GM12874 (cell line): Measurements from ENCODE around the gene GPN2.

ENCODE experiments used
- TF ChIP-seq, protein P1 (sequence below): IDR thresholded peaks from 2 replicates; pipeline ENCODE4 v1.5.1; 2011; ENCODE audit warnings: low read depth, mild to moderate bottlenecking, control low read depth, low read length, moderate library complexity; ENCODE audit not compliant: insufficient read depth

GPN2 gene

DNA sequence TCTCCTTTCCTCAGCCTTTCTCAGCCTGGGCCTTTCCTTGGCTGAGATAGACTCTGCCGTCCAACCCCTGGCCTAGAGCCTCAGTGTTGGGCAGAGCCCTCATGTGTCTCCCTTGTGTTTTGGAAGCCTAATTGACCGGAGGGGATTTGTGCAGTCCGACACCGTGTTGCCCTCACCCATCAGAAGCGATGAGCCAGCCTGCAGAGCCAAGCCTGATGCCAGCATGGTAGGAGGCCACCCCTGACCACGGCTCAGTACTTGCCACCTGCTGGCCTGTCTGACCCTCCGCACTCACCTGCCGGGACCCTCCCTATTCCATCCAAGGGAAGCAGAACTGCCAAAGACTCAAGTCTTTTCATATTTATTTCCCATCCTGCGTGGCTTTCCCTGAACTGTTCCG is 36.5 kb downstream of the GPN2 start:
- TF ChIP-seq, protein P1, sequence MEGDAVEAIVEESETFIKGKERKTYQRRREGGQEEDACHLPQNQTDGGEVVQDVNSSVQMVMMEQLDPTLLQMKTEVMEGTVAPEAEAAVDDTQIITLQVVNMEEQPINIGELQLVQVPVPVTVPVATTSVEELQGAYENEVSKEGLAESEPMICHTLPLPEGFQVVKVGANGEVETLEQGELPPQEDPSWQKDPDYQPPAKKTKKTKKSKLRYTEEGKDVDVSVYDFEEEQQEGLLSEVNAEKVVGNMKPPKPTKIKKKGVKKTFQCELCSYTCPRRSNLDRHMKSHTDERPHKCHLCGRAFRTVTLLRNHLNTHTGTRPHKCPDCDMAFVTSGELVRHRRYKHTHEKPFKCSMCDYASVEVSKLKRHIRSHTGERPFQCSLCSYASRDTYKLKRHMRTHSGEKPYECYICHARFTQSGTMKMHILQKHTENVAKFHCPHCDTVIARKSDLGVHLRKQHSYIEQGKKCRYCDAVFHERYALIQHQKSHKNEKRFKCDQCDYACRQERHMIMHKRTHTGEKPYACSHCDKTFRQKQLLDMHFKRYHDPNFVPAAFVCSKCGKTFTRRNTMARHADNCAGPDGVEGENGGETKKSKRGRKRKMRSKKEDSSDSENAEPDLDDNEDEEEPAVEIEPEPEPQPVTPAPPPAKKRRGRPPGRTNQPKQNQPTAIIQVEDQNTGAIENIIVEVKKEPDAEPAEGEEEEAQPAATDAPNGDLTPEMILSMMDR = no peak

DNA sequence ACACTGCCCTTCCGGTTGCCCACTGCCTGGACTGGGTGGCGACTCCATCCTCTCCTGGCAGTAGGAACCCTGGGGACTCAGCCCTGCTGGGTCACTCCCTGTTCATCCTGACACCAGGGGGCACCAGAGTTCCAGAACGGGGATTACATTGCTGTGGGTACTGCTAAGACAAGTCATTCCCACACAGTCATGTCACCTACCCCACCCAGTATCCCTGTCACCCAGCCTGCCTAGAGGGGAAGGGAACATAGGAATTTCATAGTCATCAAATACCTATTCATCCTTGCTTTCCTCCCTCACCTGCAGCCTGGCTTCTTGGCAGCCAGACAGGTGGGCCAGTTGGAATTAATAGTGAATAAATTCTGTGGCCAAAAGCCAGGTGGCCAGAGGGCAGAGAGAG is 36.9 kb downstream of the GPN2 start:
- TF ChIP-seq, protein P1 = peak; percentile 84

DNA sequence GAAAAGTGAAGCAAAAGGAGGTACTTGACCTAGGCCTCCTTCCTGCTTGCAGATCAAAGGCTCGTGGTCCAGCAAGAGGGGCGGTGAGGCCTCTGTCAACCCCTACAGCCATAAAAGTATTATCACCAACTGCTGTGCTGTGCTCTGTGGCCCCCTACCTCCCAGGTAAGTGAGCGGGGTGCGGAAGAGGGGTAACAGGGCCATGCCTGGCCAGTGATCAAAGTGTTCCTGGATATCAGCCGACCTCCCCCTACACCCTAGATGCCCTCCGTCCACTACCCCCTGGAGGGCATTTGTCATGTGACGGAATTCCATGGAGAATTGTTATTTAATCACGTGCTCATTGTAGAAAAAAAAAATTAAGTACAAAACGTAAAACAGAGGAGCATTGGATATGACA is 37.4 kb downstream of the GPN2 start:
- TF ChIP-seq, protein P1 = no peak

DNA sequence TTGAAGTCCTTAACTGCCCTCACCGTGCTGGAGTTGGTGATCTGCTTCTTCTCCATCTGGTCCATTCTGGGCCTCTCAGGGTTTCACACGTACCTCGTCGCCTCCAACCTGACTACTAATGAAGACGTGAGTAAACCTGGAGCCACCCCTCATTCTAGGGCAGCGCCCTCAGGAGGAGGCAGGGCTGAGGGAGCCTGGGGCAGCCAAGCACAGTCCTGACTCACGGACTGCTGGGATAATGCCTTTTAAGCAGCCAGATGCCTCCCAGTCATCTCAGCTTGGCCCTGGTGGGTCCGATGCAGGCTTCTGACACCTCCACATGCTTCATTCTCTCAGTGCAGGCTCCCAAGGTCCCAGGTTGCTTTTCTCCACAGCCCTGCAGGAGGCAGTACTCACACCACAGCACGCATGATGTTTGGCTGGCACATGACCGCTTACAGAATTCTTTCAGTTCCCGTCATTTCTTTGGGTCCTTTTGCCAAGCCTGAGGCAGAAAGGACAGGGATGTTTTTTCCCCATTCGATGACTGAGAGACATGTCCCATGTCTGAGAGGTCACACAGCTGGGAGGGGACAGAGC is 38.9 kb downstream of the GPN2 start:
- TF ChIP-seq, protein P1 = no peak

DNA sequence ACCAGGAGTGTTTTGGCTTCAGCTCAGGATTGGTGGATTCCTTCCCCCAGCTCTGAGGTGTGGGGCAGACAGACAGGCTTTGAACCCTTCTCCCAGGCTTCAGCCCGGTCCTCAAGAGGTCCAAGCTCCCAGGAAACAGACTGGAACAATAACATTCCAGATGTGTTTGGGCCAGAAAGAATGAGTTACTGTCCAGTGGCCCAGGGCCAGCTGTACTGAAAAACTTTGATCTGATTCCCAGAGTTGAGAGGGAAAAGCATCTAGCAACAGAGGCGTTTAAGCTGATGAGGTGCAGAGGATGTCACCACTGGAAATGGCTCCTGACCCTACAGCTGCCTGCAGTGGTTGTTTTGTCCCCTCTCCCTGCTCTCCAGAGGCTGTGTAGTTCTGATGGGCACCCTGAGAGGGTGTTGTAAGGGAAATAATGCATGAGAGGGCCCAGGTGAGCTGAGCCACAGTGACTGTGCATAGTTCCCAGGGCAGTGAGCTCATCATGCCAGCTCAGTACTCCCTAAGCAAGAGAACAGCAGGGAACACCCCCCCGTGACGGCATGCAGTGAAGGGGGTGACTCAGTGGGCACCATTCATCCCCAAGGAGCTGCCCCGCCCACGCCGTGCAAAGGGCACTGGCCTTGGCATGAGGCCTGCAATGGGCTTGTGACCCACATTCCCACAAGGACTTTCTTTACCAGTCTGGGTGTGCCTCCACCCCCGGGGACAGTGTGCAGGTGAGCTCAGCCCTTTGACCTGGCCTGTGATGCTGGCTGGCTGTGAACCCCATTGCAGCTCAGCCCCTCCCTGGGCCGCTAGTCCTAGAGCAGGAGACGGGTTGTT is 40.9 kb downstream of the GPN2 start:
- TF ChIP-seq, protein P1 = no peak

DNA sequence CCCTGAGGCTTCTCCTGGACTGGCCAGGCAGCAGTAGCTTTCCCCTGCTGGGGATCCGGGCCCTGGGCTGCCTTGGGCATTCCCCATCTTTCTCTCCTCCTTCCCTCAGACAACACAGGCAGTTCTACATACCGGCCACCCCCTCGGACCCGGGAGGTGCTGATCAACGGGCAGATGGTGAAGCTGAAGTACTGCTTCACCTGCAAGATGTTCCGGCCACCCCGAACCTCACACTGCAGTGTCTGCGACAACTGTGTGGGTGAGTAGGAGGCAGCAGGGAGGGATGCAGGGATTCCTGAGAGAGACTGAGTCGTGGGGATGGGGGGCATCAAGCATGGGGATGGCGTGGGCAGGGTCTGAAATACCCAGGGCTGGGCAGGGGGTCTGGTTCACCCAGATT is 41.6 kb downstream of the GPN2 start:
- TF ChIP-seq, protein P1 = no peak

DNA sequence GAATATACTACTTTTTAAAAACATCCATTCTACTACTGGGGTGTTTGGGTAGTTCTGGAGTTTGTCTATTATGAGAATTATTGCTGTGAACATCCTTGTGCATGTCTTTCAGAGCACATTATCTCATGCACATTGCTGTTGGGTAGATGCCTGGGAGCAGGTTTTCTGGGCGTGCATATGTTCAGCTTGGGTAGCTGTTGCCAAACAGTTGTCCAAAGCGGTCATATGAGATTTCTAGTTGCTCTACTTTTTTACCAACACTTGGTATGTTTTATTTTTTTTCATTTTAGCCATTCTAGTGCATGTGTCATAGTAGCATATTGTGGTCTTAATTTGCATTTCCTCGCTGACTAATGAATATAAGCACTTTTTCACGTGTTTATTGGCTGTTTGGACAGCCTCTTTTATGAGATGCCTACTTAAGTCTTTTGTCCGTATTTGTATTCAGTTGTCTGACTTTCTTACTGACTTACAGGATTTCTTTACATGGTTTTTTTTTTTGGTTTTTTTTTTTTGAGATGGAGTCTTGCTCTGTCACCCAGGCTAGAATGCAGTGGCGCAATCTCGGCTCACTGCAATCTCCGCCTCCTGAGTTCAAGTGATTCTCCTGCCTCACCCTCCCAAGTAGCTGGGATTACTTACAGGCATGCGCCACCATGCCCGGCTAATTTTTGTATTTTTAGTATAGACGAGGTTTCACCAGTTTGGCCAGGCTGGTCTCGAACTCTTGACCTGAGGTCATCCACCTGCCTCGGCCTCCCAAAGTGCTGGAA is 45.5 kb downstream of the GPN2 start:
- TF ChIP-seq, protein P1 = no peak
